GM19025 (cell line): ENCODE results near the gene PDLIM4.

ENCODE experiments used
- ATAC-seq: cut with Tn5 transposase; IDR thresholded peaks from one replicate; pipeline ENCODE4 v1.9.1; 2021; ENCODE audit warnings: mild to moderate bottlenecking, low read depth, moderate library complexity; ENCODE audit not compliant: unreplicated experiment

The PDLIM4 gene

DNA sequence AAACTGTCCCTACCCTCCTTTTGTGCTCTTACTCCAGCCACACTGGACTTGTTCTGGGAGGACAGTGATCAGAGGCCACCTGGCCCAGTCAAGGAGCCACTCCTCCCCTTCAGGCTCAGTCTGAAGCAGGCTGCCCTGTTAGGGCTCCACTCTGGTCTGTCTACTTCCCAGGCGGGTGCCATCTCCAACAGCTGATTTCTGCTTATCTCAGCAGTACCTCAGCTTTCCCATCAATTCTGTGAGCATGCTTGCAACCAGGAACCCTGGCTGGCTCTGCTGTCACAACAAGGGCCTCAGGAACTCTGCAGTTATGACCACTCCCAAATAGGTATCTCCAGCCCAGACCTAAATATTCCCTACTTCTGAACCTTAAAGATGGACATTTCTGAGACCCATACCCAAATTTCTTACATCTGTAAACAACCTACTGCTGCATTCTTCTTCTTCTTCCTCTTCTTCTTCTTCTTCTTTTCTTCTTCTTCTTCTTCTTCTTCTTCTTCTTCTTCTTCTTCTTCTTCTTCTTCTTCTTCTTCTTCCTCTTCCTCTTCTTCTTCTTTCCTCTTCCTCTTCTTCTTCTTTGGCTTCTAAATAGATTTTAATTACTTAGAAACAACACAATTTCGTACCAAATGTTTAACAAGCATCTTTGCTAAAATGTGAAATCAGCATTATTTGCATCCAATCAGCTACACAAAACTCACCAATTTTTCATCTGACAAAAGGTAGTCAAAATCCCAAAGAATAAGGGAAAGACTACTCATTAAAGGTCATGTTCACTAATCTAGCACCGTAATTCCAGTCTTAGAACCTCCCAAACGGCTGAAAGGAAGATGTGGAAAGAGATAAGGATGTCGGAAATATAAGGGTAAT is 23.1 kb downstream of the PDLIM4 start:
- no peak for ATAC-seq

DNA sequence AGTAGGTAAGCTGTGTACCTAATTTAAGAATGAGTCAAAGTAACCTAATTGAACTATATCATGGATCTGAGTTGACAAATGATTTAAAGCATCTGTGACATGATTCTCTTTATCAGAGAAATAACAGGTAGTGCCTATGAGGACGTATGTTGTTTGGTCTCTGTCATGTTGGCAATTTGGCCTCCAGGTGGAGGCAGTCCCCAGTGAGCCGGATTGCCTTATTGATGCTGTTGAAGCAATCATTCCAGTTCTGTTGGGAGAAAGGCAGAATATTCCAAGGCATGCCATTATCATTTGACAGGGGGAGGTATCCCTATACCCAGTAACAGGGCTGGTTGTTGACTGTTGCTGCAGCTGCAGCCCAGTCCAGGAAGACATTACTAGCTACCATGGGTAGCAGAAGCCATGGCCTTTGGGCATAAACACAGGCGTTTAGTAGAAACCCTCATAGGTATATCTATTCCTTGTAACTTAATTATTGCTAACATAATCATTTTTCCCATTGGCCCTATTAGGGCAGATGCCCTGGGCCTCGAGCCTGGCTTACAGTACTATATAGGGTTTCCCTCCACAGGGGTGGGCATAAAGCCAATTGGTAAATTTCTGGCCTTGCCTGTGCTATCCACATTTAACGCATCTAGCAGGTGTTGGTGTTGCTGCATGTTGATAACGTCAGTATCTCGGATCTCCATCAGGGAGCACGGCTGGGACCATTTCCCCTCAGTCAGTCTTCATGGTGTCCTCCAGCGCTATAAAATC is 24.5 kb downstream of the PDLIM4 start:
- no peak for ATAC-seq

DNA sequence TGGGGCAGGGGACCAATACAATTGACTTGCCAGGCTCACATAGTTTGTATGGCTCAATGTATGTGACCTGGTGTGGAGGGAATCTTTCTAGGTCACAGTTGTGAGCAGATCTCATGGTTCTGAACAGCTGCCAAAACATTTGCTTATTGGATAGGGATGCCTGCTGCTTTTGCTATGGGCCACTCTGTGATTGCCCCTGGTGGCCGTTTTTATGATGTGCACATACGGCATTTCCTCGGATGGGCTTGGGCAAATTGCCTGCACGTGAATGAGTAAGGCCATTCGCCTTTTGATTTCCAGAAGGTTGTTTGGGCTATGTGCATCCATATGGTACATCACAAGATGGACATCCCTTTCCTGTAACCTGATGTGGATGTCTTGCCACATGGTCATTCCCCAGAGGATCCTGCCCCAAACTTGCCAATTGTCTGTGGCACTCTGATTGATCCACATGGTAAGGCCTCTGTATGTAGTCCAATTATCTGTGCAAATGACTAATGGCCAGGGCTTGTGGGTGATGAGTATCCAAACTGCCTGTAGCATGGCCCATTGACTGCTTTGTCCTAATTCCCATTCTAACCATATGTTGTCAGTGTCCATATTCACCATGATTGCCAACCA is 26.0 kb downstream of the PDLIM4 start:
- no peak for ATAC-seq

DNA sequence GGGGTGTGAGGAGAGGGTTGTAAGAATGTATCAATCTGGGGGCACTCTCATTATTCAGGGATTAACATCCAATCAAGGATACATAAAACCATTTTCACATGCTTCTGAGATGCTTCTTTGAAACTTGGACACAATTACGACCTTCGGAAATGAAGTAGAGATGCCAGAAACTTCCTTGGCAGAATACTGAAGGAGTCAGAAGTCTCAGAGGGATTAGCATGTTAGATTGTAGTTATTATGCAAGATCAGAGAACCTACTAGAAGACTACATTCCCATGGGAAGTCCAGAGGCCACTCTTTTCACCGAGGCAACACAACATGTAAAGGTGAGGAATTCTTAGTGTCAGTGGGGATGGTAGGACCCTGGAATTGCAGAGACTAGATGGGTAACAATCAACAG is 31.6 kb downstream of the PDLIM4 start:
- ATAC-seq = no peak

- ATAC-seq = no peak
These were observed 33.5 kb downstream of the PDLIM4 start for GRCh38 chr5:132291026-132291425.

GRCh38 chr5:132293066-132293991 is 35.8 kb downstream of the PDLIM4 start:
- ATAC-seq = peak; percentile 24

- ATAC-seq = peak; percentile 60
These were observed 36.7 kb downstream of the PDLIM4 start, which contains the start of gene SLC22A4 for GRCh38 chr5:132293992-132294727. TSS of gene SLC22A4 (plus strand) at chr5:132294394. CDS start at chr5:132294617, 223 bp downstream.

DNA sequence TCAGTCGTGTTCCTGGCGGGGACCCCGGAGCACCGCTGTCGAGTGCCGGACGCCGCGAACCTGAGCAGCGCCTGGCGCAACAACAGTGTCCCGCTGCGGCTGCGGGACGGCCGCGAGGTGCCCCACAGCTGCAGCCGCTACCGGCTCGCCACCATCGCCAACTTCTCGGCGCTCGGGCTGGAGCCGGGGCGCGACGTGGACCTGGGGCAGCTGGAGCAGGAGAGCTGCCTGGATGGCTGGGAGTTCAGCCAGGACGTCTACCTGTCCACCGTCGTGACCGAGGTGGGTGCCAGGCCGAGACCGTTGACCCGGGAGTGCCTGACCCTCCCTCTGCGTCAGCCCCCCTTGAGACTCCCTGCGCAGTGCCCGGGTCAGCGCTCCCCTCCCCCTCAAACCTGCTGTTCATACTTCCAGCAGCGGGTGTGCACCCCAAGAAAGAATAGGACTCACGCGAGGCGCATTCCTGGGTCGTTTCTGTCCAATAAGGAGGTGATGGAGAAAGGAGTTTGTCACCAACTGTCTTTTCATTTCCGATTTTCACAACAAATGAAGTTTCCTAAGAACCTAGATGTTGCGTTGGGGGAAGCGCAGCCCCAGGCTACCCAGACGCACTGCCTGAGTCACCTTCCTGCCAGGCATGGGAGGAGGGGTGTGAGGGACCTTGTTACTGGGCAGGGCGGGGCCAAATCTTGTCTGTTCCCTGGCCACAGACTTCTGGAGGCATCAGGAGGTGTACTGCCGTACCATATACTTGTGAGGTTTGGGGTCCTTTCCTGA is 37.4 kb downstream of the PDLIM4 start:
- ATAC-seq = peak; percentile 4

GRCh38 chr5:132295505-132296411 is 38.3 kb downstream of the PDLIM4 start:
- ATAC-seq = no peak

DNA sequence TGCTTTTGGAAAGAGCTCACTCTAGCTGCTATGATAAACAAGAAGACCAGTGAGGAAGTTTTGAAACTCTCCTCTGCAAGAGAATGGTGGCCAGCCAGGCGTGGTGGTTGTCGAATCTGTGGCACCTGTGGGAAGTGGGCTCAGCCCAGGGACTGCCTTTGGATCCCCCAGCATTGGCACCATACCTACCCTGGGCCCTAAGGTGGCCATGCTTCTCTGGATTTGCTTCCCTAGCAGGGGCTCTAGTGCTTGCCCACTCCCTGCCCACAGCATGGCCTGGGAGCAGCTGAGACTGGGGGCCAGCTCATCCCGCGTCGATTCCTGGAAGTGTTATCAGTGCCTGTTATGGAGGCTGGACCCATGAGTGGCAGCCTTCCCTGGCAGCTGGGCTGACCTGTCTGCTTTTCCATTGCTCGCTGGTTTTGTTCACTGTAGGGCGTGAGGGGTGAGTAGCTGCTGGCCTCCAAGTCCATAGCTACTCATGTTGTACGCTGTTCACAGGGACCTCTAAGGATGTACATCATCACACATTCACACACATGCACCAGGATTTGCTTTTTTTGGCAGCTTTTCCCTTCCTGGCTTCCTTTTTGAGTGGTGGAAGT is 39.0 kb downstream of the PDLIM4 start:
- ATAC-seq = no peak

- ATAC-seq = no peak
These were observed 39.9 kb downstream of the PDLIM4 start for GRCh38 chr5:132297211-132297940.

GRCh38 chr5:132298298-132299212 is 41.1 kb downstream of the PDLIM4 start:
- no peak for ATAC-seq

DNA sequence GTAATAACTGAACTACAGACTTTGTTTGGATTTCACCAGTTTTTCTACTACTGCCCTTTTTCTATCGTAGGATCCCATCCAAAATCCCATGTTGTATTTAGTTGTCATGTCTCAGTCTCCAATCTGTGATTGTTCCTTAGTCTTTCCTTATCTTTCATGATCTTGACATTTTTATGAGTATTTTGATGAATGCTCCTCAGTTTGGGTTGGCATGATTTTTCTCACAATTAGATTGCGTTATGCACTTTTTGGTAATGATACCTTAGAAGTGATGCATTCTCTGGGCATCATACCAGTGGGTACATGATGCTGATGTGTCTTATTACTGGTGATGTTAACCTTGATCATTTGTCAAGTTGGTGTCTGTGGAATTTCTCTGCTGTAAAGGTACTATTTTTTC is 42.4 kb downstream of the PDLIM4 start:
- ATAC-seq = no peak

DNA sequence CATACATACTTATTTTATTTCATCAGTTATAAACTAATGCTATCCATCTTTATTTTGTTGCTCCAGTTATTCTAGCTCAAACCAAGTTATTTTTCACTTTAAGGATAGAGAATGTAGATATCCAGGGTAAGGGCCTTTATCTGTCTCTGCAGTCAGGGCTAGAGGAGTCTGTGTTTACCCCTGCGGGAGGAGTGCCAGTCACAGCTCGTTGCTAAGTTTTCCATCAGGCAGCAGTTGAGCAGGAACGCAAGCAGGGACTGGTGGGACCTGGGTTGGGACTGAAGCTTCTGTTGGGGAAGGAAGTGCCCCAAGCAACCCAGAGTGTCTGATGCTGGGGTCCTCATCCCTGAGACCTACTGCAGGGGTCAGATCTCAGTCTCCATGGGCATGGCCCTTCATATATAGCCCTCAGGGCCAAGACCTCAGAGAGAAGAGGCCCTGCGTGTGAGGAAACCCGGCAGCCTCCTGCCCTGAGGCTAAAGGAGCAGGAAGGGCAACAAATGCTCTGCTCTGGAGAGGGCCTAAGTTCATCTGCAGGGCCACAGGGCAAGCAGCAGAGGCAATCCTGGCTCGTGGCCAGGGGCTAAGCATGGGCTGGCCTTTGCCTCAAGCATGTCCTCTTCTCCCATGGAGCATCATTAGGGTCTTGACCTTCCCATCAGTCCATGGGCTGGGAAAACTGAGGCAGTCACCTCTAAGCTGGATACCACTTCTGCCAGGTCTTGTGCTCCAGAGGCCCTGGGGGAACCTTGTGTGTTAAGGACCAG is 43.3 kb downstream of the PDLIM4 start:
- no peak for ATAC-seq
